ENCODE results near the gene DIS3L. TPM values are rescaled to one million over a fixed set of nuclear protein-coding genes. Genes with fewer than 3 reads are reported as not detected.

DIS3L gene
- total and polyA plus RNA-seq, 2 of the 4 experiments (the other 2 are of a cell fraction) = 5.1 to 14.5 TPM

GRCh38 chr15:66309828-66310227 is 16.5 kb downstream of the DIS3L start:
- TF ChIP-seq CHD1 (IDR thresholded peaks at IDR 0.05; ENCODE audit: low read depth, low read length) (no peak), BHLHE40 (IDR thresholded peaks at IDR 0.05; ENCODE audit: low read depth, low read length) (no peak), MAZ (IDR thresholded peaks at IDR 0.05; ENCODE audit: borderline replicate concordance, low read depth, low read length) (no peak), RAD21 (IDR thresholded peaks at IDR 0.05; ENCODE audit: low read length) (no peak), RFX5 (IDR thresholded peaks at IDR 0.05; ENCODE audit: low read depth, low read length) (no peak), RCOR1 (IDR thresholded peaks at IDR 0.05; ENCODE audit: insufficient replicate concordance, low read length) (no peak), FOS (IDR thresholded peaks at IDR 0.05; ENCODE audit: low read depth, low read length) (no peak), MAFK (IDR thresholded peaks at IDR 0.05; ENCODE audit: low read depth, low read length) (no peak)
- TF ChIP-seq, protein P1, sequence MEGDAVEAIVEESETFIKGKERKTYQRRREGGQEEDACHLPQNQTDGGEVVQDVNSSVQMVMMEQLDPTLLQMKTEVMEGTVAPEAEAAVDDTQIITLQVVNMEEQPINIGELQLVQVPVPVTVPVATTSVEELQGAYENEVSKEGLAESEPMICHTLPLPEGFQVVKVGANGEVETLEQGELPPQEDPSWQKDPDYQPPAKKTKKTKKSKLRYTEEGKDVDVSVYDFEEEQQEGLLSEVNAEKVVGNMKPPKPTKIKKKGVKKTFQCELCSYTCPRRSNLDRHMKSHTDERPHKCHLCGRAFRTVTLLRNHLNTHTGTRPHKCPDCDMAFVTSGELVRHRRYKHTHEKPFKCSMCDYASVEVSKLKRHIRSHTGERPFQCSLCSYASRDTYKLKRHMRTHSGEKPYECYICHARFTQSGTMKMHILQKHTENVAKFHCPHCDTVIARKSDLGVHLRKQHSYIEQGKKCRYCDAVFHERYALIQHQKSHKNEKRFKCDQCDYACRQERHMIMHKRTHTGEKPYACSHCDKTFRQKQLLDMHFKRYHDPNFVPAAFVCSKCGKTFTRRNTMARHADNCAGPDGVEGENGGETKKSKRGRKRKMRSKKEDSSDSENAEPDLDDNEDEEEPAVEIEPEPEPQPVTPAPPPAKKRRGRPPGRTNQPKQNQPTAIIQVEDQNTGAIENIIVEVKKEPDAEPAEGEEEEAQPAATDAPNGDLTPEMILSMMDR (conservative IDR thresholded peaks at IDR 0.05; ENCODE audit: low read depth, low read length) = no peak
- TF ChIP-seq, protein P2, sequence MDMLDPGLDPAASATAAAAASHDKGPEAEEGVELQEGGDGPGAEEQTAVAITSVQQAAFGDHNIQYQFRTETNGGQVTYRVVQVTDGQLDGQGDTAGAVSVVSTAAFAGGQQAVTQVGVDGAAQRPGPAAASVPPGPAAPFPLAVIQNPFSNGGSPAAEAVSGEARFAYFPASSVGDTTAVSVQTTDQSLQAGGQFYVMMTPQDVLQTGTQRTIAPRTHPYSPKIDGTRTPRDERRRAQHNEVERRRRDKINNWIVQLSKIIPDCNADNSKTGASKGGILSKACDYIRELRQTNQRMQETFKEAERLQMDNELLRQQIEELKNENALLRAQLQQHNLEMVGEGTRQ (IDR thresholded peaks at IDR 0.05; ENCODE audit: low read depth, low read length) = no peak
- TF ChIP-seq, protein P3, sequence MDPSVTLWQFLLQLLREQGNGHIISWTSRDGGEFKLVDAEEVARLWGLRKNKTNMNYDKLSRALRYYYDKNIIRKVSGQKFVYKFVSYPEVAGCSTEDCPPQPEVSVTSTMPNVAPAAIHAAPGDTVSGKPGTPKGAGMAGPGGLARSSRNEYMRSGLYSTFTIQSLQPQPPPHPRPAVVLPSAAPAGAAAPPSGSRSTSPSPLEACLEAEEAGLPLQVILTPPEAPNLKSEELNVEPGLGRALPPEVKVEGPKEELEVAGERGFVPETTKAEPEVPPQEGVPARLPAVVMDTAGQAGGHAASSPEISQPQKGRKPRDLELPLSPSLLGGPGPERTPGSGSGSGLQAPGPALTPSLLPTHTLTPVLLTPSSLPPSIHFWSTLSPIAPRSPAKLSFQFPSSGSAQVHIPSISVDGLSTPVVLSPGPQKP (IDR thresholded peaks at IDR 0.05; ENCODE audit: borderline replicate concordance, low read depth, low read length) = no peak
- H2AFZ ChIP-seq (replicated peaks; ENCODE audit: low read length, poor library complexity) = no peak overlapping the region
- H4K91ac ChIP-seq (ENCODE audit: insufficient read depth, low read depth, low read length) = no peak overlapping the region
- H3K27me3 ChIP-seq (ENCODE audit: control insufficient read depth, insufficient read depth, low read length) = no peaks in the 10 kb centered on the region
- H2BK5ac ChIP-seq (ENCODE audit: low read depth, low read length, poor library complexity, severe bottlenecking) = no peak overlapping the region
- H2AK5ac ChIP-seq (ENCODE audit: low read depth, low read length) = no peak overlapping the region
- in situ Hi-C loops (cut with MboI; ENCODE audit: low sequenced_read_pairs) (no loop called here), dilution Hi-C loops (cut with HindIII; ENCODE audit: low sequenced_read_pairs, unreplicated experiment) (loop anchor here (25.0 kb wide), 1 partner anchor 102 kb away; no protein-coding TSS in a partner anchor), intact Hi-C loops (cut with micrococcal nuclease) (no loop called here)
- H3K56ac ChIP-seq (ENCODE audit: extremely low read depth, insufficient read depth, low read length) = no peak overlapping the region
- H4K20me1 ChIP-seq (ENCODE audit: insufficient read depth, low read length) = no peaks in the 10 kb centered on the region
- no peak overlapping the region for H2BK20ac ChIP-seq (ENCODE audit: low read depth, low read length)
- H3K18ac ChIP-seq (ENCODE audit: low read depth, low read length) = no peak overlapping the region
- no peak overlapping the region for H2AK9ac ChIP-seq (replicated peaks; ENCODE audit: low read depth, low read length, poor library complexity)
- no peak overlapping the region for H3K4me2 ChIP-seq (ENCODE audit: low read depth, low read length)
- no peaks in the 10 kb centered on the region; the same call in 1 of the 2 replicates for H3K9me1 ChIP-seq (ENCODE audit: insufficient read depth, low read length)
- H3K14ac ChIP-seq (replicated peaks; ENCODE audit: low read depth, low read length) = no peak overlapping the region
- H3K9ac ChIP-seq (ENCODE audit: low read depth, low read length) = no peak overlapping the region
- no peak overlapping the region for H3K27ac ChIP-seq (ENCODE audit: insufficient read depth, low read length)
- ChIA-PET CTCF (no interaction called here), POLR2A (ENCODE audit: unreplicated experiment) (no interaction called here)
- no peak for ATAC-seq (ENCODE audit: low read depth)
- H3K36me3 ChIP-seq (ENCODE audit: control insufficient read depth, insufficient read depth, low read length) = peaks cover 16% of the 10 kb centered on the region
- H4K5ac ChIP-seq (ENCODE audit: low read depth, low read length) = no peak overlapping the region
- WGBS, 2 experiments (ENCODE audit: extremely low coverage in 2 of 2, insufficient read length in 1 of 2) = 92% methylated on average over 2 of the region's 3 CpGs; no CpG with 5 or more reads in 1 of the 2 experiments
- no peak overlapping the region for H3K4ac ChIP-seq (ENCODE audit: low read depth, low read length)
- H2BK15ac ChIP-seq (ENCODE audit: low read depth, low read length) = no peak overlapping the region
- H3K4me3 ChIP-seq (ENCODE audit: insufficient read depth, low read depth, low read length) = no peak overlapping the region
- no peak overlapping the region for H4K8ac ChIP-seq (ENCODE audit: low read depth in 2 of 2, low read length in 2 of 2)
- H2BK120ac ChIP-seq (ENCODE audit: low read depth, low read length) = no peak overlapping the region
- no peaks in the 10 kb centered on the region for H3K79me1 ChIP-seq (ENCODE audit: low read depth in 1 of 2, low read length in 2 of 2)
- no peaks in the 10 kb centered on the region for H3K9me3 ChIP-seq (ENCODE audit: control insufficient read depth, insufficient read depth, low read length)
- BruUV-seq (replicated peaks) = no TSS peak
- DNase-seq = no peak
- H3K4me1 ChIP-seq (ENCODE audit: control insufficient read depth, insufficient read depth, low read length) = no peaks in the 10 kb centered on the region
- H3K23ac ChIP-seq (ENCODE audit: low read depth, low read length) = no peak overlapping the region

Measured in IMR-90 (cell line).